Erythroblast (primary cell): Measurements from ENCODE around the gene LYPD6B.

ENCODE experiments used
- DNase-seq, 2 experiments: peaks; one replicate each; lab custom pipeline; 2025; lab: John Stamatoyannopoulos, UW
- GATA1 ChIP-seq: IDR thresholded peaks from 2 replicates; pipeline ENCODE4 v1.6.1; 2011; ENCODE audit warnings: low read depth, mild to moderate bottlenecking, control low read depth, low read length, moderate library complexity
- POLR2A ChIP-seq: IDR thresholded peaks from 2 replicates; pipeline ENCODE4 v1.6.1; 2011; ENCODE audit warnings: mild to moderate bottlenecking, low read length

Gene LYPD6B

DNA sequence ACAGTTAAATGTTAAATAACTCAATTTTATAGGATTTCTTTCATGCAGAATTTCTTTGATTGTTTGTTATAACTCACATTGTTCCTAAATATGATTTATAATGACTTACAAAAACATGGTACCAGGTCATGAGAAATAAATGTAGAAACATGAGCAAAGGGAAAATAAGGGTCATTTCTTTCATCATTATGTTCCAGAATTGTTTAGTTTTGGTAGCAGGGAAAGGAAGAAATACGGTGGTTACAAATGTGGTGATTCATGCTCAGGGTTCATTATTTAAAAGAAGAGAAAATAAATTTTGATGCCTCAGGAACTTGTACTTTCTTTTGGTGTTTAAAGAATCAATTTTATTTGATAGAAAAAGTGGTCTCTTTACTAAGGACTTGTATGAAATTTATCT lies 4.4 kb downstream of the LYPD6B start:
- TF ChIP-seq GATA1 (no peak), POLR2A (no peak)
- DNase-seq, result no peak

DNA sequence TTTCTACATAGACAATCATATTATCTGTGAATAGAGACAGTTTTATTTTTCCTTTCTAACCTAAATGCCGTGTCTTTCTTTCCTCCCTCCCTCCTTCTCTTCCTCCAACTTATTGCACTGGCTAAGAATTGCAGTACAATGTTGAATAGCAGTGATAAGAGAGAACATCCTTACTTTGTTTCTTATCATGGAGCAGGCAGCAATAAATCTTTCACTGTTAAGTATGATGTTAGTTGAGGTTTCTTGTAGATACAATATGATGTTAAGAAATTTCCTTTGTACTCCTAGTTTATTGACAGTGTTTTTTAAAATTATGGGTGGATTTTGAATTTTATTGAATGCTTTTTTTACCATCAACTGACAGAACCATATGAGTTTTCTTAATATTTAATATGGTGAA lies 6.0 kb downstream of the LYPD6B start:
- no peak for DNase-seq
- TF ChIP-seq POLR2A, result no peak
- TF ChIP-seq GATA1, result no peak

DNA sequence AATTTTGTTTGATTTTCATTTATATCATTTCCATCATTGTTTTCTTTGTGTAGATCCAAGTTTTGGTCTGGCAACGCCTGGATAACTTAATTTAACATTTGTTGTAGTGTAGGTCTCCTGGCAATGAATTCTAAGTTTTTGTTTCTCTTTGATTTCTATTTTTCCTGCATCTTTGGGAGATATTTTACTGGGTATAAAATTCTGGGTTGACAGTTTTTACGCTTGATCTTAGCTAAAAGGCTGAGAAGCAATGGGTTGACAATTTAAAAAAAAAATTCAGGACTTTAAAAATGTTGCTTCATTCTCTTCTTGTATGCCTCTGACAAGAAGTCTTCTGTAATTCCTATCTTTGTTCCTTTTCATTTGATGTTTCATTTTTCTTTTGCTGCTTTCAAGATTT lies 8.6 kb downstream of the LYPD6B start:
- TF ChIP-seq POLR2A, result no peak
- TF ChIP-seq GATA1, result no peak
- DNase-seq, result no peak

DNA sequence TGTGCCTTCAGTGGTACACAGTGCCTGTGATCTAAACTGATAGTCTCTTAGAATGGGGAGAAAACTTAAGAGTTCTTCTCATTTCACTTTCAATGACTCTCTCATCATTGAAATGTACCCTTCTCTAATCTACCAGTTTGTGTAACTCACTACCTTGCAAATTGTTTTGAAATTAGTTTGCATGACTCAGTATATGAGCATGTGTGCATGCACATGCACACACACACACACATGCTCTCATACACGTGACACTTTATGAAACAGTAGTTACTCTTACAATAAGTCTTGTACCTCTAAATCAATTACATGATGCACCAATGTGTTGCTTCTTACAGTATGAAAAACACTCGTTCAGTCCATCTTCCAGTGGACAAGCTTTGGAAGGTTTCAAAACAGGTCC lies 10.6 kb downstream of the LYPD6B start:
- no peak for DNase-seq
- TF ChIP-seq POLR2A, result no peak
- no peak for TF ChIP-seq GATA1

DNA sequence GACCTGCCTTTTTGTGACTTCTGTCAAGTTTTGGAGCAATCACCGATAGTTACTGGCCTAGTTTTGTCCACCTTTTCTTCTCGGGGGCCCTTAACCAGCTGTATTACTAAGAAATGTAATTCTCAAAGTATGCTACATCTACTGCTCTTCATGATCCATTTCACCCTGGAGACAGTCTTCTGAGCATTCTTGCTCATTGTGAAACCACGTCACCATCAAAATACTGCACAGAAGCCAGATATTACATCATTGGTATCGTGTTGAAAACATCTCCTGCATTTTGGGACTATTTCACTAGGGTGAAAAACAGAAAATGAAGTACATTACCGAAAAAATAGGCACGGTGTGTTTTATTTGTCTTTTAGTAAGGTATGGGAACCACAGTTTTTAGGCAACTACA lies 11.7 kb downstream of the LYPD6B start:
- no peak for TF ChIP-seq GATA1
- TF ChIP-seq POLR2A, result no peak
- no peak for DNase-seq

DNA sequence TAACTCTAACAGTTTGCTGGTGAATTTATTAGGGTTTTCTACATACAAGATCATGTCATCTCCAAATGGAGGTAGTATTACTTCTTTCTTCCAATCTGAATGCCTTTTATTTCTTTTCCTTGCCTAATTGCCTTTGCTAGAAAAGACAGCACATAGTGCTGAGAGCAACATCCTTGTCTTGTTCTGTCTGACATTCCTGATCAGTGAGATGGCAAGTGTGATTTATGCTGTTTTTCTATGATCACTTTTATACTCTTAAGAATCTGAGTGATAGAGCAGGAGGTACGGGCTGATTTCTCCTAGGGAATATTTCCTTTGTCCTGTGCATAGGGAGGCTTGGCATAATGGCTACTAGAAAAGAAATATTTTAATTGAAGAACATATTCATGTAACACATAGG lies 17.3 kb downstream of the LYPD6B start:
- TF ChIP-seq POLR2A, result no peak
- TF ChIP-seq GATA1, result no peak
- DNase-seq, result no peak

DNA sequence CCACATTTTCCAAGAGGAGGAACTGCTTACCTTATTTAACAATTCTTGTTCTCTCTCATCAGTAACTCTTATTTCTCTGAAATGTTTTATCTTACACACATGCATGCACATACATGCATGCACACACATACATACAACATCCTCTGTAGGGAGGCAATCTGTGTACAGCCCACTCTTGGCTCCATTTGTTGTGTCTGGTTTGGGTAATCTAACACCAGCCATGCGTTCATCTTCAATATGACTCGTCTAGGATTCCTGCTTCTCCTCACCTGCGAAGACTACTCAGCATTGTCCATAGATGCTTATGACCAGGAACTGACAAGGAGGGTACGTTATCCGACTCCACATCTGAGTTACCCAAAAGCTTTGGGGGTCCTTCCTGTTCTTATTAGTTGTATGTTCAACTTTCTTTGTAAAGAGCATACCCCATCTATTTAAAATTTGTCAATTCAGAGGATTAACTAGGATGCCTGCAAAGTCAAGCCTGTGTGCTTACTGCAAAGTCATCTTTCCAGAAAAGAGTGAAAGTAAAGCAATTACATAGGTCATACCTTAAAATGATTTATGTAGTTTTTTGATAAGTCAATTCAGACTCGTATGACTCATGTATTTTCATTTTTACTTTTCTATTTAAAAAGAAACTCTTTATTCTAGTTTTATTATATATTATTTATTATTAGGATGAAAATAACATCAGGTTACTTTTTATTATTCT lies 18.2 kb downstream of the LYPD6B start:
- DNase-seq, result no peak
- no peak for TF ChIP-seq POLR2A
- TF ChIP-seq GATA1, result no peak

DNA sequence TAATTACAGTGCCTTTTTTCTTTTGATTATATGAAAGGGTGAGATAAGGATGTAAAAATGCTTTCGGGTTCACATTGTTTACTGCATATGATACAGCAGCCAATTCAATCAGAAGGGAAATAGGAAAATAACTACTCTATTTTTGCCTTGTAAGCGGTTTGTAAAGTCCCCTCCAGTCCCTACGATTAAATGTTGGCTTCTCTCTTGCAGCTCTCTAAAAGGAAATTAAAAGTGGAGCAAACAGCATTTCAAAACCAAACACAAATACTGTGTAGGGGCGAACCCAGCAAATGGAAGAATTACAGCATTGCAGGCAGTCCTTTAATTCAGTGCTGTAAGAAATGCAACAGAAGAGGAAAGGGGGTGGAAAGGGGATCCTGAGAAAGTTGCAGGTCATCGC lies 18.9 kb downstream of the LYPD6B start:
- DNase-seq, result no peak
- TF ChIP-seq POLR2A (no peak), GATA1 (no peak)

DNA sequence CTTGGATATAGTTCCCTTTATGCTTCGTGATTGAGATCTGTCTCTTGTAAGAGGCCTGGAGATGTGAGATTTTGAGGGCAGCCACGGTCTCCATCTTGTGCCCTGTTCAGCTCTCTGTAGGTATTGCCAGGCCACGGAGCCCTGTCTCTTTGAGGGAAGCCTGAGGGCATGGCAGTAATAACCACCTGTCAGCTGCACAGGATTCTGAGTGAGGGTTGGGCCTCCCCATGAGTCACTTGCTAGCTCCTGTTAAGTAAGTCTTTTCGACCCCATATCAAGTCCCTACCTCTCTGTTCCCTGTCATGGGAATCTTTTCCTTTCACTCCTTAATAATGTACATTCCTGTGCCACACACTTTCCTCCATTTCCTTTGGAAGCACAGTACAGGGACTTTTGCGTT lies 20.4 kb downstream of the LYPD6B start:
- DNase-seq, result no peak
- TF ChIP-seq GATA1, result no peak
- no peak for TF ChIP-seq POLR2A

DNA sequence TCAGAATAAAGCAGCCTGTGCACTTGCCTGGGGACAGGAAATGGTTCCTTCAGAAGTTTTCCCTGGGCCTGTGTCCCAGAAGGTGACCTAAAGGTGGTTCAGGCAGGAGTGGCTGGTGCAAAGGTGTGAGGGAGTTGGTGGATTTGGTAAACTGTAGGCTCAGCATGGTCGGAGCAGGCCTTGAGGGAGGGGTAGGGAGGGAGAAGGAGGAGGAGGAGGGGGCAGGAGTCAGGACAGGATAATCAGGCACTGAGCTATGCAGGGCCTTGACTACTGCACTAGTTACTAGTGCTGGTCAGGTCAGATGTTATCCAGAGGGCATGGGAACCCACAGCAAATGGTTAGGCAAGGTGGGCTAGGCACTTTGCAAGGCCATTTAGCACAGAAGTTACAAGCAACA lies 21.3 kb downstream of the LYPD6B start:
- TF ChIP-seq GATA1, result no peak
- no peak for TF ChIP-seq POLR2A
- DNase-seq, result no peak

DNA sequence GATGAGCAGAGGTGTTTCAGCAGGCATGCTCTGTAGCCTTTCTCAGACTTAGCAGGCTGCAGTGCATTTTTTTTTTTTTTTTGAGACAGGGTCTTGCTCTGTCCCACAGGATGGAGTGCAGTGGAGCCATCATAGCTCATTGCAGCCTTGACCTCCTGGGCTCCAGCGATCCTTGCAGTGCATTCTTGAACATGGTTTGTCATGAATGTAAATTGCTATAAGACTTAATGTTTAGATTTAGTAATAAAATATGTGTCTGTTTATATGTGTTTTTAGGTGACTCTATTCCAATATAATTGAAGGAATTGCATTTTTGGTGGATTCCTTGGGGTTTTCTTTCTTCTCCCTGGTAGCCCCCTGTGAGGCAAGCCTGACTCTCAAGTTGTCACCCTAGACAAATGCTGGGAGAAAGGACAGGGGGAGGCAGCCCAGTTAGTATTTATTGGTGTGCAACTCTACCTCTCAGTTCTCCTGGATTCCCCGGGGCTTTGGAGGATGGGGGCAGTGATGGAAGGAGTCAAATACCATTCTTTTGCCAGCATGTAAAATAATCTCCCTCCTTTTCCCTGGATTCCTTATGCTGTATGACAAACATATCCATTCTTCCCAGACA lies 22.7 kb downstream of the LYPD6B start:
- DNase-seq, result no peak
- TF ChIP-seq POLR2A (no peak), GATA1 (no peak)

DNA sequence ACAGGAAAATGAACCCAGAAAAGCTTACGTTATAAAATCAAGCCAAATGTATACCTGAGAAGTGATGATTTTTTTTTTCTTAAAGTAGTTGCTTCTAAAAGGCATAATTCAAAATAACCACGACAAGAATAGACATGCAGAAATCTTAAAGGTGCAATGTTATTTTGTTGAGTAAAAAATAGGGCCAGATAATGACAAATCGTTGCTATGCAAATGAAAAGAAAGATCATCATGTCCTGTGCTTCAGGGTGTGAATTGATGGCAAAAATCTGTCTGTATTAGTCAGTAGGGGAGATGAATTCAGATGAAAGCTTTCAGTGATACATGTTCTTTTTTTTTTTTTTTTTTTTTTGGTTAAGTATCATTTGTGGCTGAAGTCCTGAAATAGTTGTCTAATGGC lies 24.0 kb downstream of the LYPD6B start:
- DNase-seq, result no peak
- TF ChIP-seq POLR2A, result no peak
- no peak for TF ChIP-seq GATA1

DNA sequence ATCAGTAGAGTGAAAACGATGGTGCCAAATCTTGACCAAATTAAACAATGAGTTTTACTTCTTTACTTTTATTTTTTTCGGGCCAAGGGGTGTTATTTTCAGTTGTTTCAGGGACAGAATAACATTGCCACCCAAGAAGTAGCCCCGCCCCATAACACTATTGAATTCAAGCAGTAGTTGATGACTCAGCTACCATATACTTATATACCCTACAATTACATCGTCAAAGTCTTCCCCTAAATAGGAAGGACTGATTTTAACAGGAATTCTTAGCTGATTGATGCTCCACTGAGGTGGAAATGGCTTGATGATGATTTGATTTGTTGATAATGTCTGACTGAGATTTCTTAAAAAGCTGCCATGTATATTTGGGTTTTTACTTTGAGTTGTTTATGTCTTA lies 24.7 kb downstream of the LYPD6B start:
- TF ChIP-seq GATA1 (no peak), POLR2A (no peak)
- no peak for DNase-seq

DNA sequence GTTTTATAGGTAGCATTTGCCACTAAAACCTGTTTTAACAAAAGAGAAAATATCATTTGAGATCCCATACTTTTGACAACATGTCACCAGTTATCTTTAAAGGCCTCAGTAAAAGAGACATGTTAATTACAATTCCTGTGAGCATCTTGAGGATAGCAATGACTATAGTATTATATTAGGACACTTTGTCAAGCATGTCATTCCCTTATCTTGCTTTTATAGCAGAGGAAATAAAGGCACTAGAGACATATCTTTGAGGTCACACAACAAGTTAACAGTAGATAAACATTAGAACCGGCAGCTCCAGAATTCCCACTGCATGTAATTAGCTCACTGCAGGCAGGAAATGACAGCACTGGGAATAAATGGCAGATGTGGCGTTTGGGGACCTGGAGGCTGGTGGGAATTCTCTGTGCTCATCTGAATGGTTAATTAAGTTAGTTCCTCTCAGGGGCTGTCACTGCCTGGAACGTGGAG lies 25.9 kb downstream of the LYPD6B start:
- no peak for DNase-seq
- TF ChIP-seq POLR2A (no peak), GATA1 (no peak)
